Keratinocyte (primary cell): Measurements from ENCODE around the gene KRT2. TPM values are rescaled to one million over a fixed set of nuclear protein-coding genes. Genes with fewer than 3 reads are reported as not detected.

ENCODE experiments used
- DNase-seq: peaks from one replicate; pipeline ENCODE4 v3.0.0-alpha.2; 2011; ENCODE audit warnings: low read depth, missing footprints, low spot score
- FAIRE-seq: peaks from 2 replicates; lab custom pipeline; 2011; peaks lifted over from hg19 to GRCh38; lab: Jason Lieb, UNC
- H2AFZ ChIP-seq: 2 replicates; pipeline ENCODE4 v1.6.0; 2012; ENCODE audit warnings: low read length, control low read depth, inconsistent platforms; ENCODE audit not compliant: control insufficient read depth
- H3K27ac ChIP-seq: 2 replicates; pipeline ENCODE4 v1.5.1; 2011; ENCODE audit warnings: low read length; ENCODE audit not compliant: control insufficient read depth, insufficient read depth
- H3K27me3 ChIP-seq: 3 replicates; pipeline ENCODE4 v1.6.0; 2011; ENCODE audit warnings: low read length; ENCODE audit not compliant: control insufficient read depth, insufficient read depth; ENCODE audit errors: extremely low read depth
- H3K36me3 ChIP-seq, 2 experiments: 2 replicates in 1 of 2; 3 replicates in 1 of 2; pipeline ENCODE4 v1.5.1; 2011; ENCODE audit warnings: low read length in 2 of 2, mild to moderate bottlenecking in 1 of 2; ENCODE audit not compliant: control insufficient read depth in 2 of 2, insufficient read depth in 2 of 2; ENCODE audit errors: extremely low read depth in 1 of 2
- H3K4me1 ChIP-seq: 3 replicates; pipeline ENCODE4 v1.5.1; 2011; ENCODE audit warnings: low read length; ENCODE audit not compliant: control insufficient read depth, insufficient read depth; ENCODE audit errors: extremely low read depth
- H3K4me2 ChIP-seq: 3 replicates; pipeline ENCODE4 v1.6.0; 2011; ENCODE audit warnings: low read depth, low read length; ENCODE audit not compliant: control insufficient read depth, insufficient read depth; ENCODE audit errors: extremely low read depth
- H3K4me3 ChIP-seq, 3 experiments: fragments of 200-600 bp in 1 of 3; sonication (generic) in 1 of 3; 2 replicates in 2 of 3; 3 replicates in 1 of 3; pipeline ENCODE4 v1.5.1; 2011 to 2016; ENCODE audit warnings: low read length in 3 of 3, mild to moderate bottlenecking in 3 of 3, control low read depth in 2 of 3, inconsistent platforms in 1 of 3, low read depth in 1 of 3, mixed read lengths in 1 of 3, mixed run types in 1 of 3, moderate library complexity in 1 of 3; ENCODE audit not compliant: control insufficient read depth in 2 of 3, insufficient read depth in 2 of 3; ENCODE audit errors: extremely low read depth in 1 of 3
- H3K79me2 ChIP-seq: 2 replicates; pipeline ENCODE4 v1.6.0; 2012; ENCODE audit warnings: low read length; ENCODE audit not compliant: control insufficient read depth, insufficient read depth
- H3K9ac ChIP-seq: 3 replicates; pipeline ENCODE4 v1.6.0; 2011; ENCODE audit warnings: low read length; ENCODE audit not compliant: control insufficient read depth, insufficient read depth; ENCODE audit errors: extremely low read depth
- H3K9me1 ChIP-seq: 3 replicates; pipeline ENCODE4 v1.6.0; 2011; ENCODE audit warnings: low read length; ENCODE audit not compliant: control insufficient read depth, insufficient read depth; ENCODE audit errors: extremely low read depth
- H3K9me3 ChIP-seq: 2 replicates; pipeline ENCODE4 v1.5.1; 2012; ENCODE audit warnings: low read depth, low read length; ENCODE audit not compliant: control insufficient read depth
- H4K20me1 ChIP-seq: 3 replicates; pipeline ENCODE4 v1.6.0; 2011; ENCODE audit warnings: low read length; ENCODE audit not compliant: control insufficient read depth, insufficient read depth; ENCODE audit errors: extremely low read depth
- CTCF ChIP-seq, 3 experiments: IDR thresholded peaks in 1 of 3; conservative IDR thresholded peaks in 1 of 3; optimal IDR thresholded peaks in 1 of 3; 2 replicates in 2 of 3; 3 replicates in 1 of 3; pipeline versions ENCODE3 to v1.5.1; 2011; ENCODE audit warnings: low read length in 3 of 3, mild to moderate bottlenecking in 3 of 3, moderate library complexity in 2 of 3, control low read depth in 1 of 3, inconsistent platforms in 1 of 3; ENCODE audit not compliant: insufficient read depth in 2 of 3; ENCODE audit errors: extremely low read depth in 1 of 3
- EZH2 ChIP-seq: IDR thresholded peaks from one replicate; pipeline ENCODE4 v1.6.1; 2012; ENCODE audit warnings: inconsistent platforms, mild to moderate bottlenecking, low read length, moderate library complexity
- dilution Hi-C: fragments of 300-500 bp; cut with MboI; formaldehyde crosslinking; loops from one replicate; pipeline ENCODE4 v1.7.0; 2020; ENCODE audit warnings: low sequenced_read_pairs; ENCODE audit not compliant: extremely low pct_ligation_motif_present
- polyA plus RNA-seq, 5 experiments: library from polyadenylated mRNA; depleted of rRNA in 3 of 5; stranded (reverse) in 3 of 5; stranded (forward) in 1 of 5; unstranded in 1 of 5; fragments of >200 nt; gene quantifications; 1 replicate in 1 of 5; 2 replicates in 3 of 5; 3 replicates in 1 of 5; pipeline versions ENCODE4 v1.2.1 to v1.2.3, GENCODE V29; 2011 to 2012; ENCODE audit warnings: missing spikeins in 2 of 5, low read depth in 1 of 5, low replicate concordance in 1 of 5

KRT2 gene
- polyA plus RNA-seq, 1 donor (not counting 4 experiments of a cell fraction or from before 2014, with no cell fraction given), result 0.69 TPM

GRCh38 chr12:52673217-52673616, 21.2 kb upstream of the KRT2 start:
- peaks cover 6% of the 10 kb centered on the region for H3K27me3 ChIP-seq
- FAIRE-seq (no peak), DNase-seq (no peak)
- no peak overlapping the region for H3K4me2 ChIP-seq
- H4K20me1 ChIP-seq, result no peaks in the 10 kb centered on the region
- no peak overlapping the region for H3K9ac ChIP-seq
- no peaks in the 10 kb centered on the region for H3K79me2 ChIP-seq
- H3K36me3 ChIP-seq, result no peaks in the 10 kb centered on the region
- no peak overlapping the region for H3K4me3 ChIP-seq
- H2AFZ ChIP-seq, result no peak overlapping the region
- dilution Hi-C loops, result no loop called here
- H3K4me1 ChIP-seq, result peaks cover 8% of the 10 kb centered on the region
- no peak for TF ChIP-seq EZH2
- TF ChIP-seq CTCF (optimal IDR thresholded peaks at IDR 0.05 in 1 of 3, IDR thresholded peaks at IDR 0.05 in 1 of 3, conservative IDR thresholded peaks at IDR 0.05 in 1 of 3; ENCODE audit: extremely low read depth in 1 of 3, insufficient read depth in 2 of 3, low read length in 3 of 3), result no peak
- no peaks in the 10 kb centered on the region for H3K9me1 ChIP-seq
- H3K9me3 ChIP-seq, result no peaks in the 10 kb centered on the region
- H3K27ac ChIP-seq, result no peak overlapping the region

- no peaks in the 10 kb centered on the region for H3K9me1 ChIP-seq
- dilution Hi-C loops, result no loop called here
- no peaks in the 10 kb centered on the region for H3K36me3 ChIP-seq
- H3K27ac ChIP-seq, result no peak overlapping the region
- H3K27me3 ChIP-seq, result peaks cover 10% of the 10 kb centered on the region
- no peaks in the 10 kb centered on the region for H3K79me2 ChIP-seq
- FAIRE-seq, result peak; percentile 94
- peak; percentile 42 for DNase-seq
- peaks cover 8% of the 10 kb centered on the region for H3K4me1 ChIP-seq
- H2AFZ ChIP-seq, result no peak overlapping the region
- H3K4me3 ChIP-seq, result no peak overlapping the region
- no peaks in the 10 kb centered on the region for H3K9me3 ChIP-seq
- no peak overlapping the region for H3K4me2 ChIP-seq
- no peaks in the 10 kb centered on the region for H4K20me1 ChIP-seq
- H3K9ac ChIP-seq, result no peak overlapping the region
- TF ChIP-seq EZH2, result no peak
- TF ChIP-seq CTCF (optimal IDR thresholded peaks at IDR 0.05 in 1 of 3, IDR thresholded peaks at IDR 0.05 in 1 of 3, conservative IDR thresholded peaks at IDR 0.05 in 1 of 3; ENCODE audit: extremely low read depth in 1 of 3, insufficient read depth in 2 of 3, low read length in 3 of 3), result no peak
These were observed 20.4 kb upstream of the KRT2 start for GRCh38 chr12:52672321-52672933.
